GM12875 (cell line): ENCODE measurements around the gene NR2C1.
"Not testable (repeated sequence)": the region's sequence is repeated elsewhere in the genome, so short reads cannot be mapped to it uniquely, and the experiment has no call there.

Source experiments
- H3K4me3 ChIP-seq: one replicate; pipeline ENCODE4 v1.5.1; 2011; ENCODE audit warnings: low read depth, low read length, control low read depth
- CTCF ChIP-seq: IDR thresholded peaks from 2 replicates; pipeline ENCODE4 v1.5.1; 2011; ENCODE audit warnings: low read depth, mild to moderate bottlenecking, control low read depth, inconsistent platforms, low read length, moderate library complexity, borderline replicate concordance; ENCODE audit not compliant: insufficient read depth

The NR2C1 gene

GRCh38 chr12:94994312-94994711 lies 79.1 kb downstream of the NR2C1 start:
- TF ChIP-seq CTCF = no peak
- no peak overlapping the region for H3K4me3 ChIP-seq

GRCh38 chr12:94993855-94994254 lies 79.6 kb downstream of the NR2C1 start:
- not testable (repeated sequence) for H3K4me3 ChIP-seq

GRCh38 chr12:94990222-94990621 lies 83.2 kb downstream of the NR2C1 start:
- TF ChIP-seq CTCF = no peak
- no peak overlapping the region for H3K4me3 ChIP-seq

GRCh38 chr12:94988471-94988870 lies 84.9 kb downstream of the NR2C1 start:
- no peak for TF ChIP-seq CTCF
- no peak overlapping the region for H3K4me3 ChIP-seq

- TF ChIP-seq CTCF = no peak
- no peak overlapping the region for H3K4me3 ChIP-seq
These were observed 85.6 kb downstream of the NR2C1 start for GRCh38 chr12:94987801-94988200.

- TF ChIP-seq CTCF = no peak
- H3K4me3 ChIP-seq = no peak overlapping the region
These were observed 86.2 kb downstream of the NR2C1 start for GRCh38 chr12:94987076-94987669.

- not testable (repeated sequence) for H3K4me3 ChIP-seq
These were observed 88.3 kb downstream of the NR2C1 start for GRCh38 chr12:94985099-94985498.

- H3K4me3 ChIP-seq = no peak overlapping the region
- TF ChIP-seq CTCF = no peak
These were observed 90.1 kb downstream of the NR2C1 start for GRCh38 chr12:94983321-94983720.

- TF ChIP-seq CTCF = no peak
- H3K4me3 ChIP-seq = no peak overlapping the region
These were observed 91.0 kb downstream of the NR2C1 start for GRCh38 chr12:94982456-94982855.
